Regular cardiac myocyte (primary cell): Measurements from ENCODE around the gene TRIM5. TPM values are rescaled to one million over a fixed set of nuclear protein-coding genes. Genes with fewer than 3 reads are reported as not detected.

Source experiments
- total RNA-seq: library from RNA; depleted of rRNA; stranded (reverse); fragments of >200 nt; gene quantifications from 2 replicates; pipeline ENCODE4 v1.2.3, GENCODE V29; 2014

The TRIM5 gene
- total RNA-seq: 42.2 and 49.3 TPM in 2 replicates

GRCh38 chr11:5684646-5685362 is at the start of gene TRIM5:
Gene TRIM5, minus strand, starts transcription at chr11:5685074. Its CDS starts 4,897 bp downstream, at chr11:5680177.

GRCh38 chr11:5689551-5689983 is 4.7 kb upstream of the TRIM5 start, which contains the start of gene TRIM22:
Gene TRIM22, plus strand, starts transcription at chr11:5689790. Its CDS starts 6,443 bp downstream, at chr11:5696233.

GRCh38 chr11:5624489-5625279 is 60.2 kb downstream of the TRIM5 start, which contains the start of gene TRIM34:
Gene TRIM34, plus strand, starts transcription at chr11:5625001. Its CDS starts 7,331 bp downstream, at chr11:5632332.

Other genes with a start within 250 kb of the TRIM5 start
- 0.28 TPM in 1 of 2 replicates, not detected in the other for gene OR51I1, start 243.6 kb downstream of the TRIM5 start, total RNA-seq
- not detected in 2 replicates for gene OR51I2, start 235.8 kb downstream of the TRIM5 start, total RNA-seq
- gene OR52D1, start 196.4 kb downstream of the TRIM5 start, total RNA-seq: not detected in 2 replicates
- gene UBQLN3, start 175.1 kb downstream of the TRIM5 start, total RNA-seq: not detected in 2 replicates
- gene UBQLNL, start 168.4 kb downstream of the TRIM5 start, total RNA-seq: under 0.01 TPM in 1 of 2 replicates, not detected in the other
- 0.19 and 0.56 TPM in 2 replicates for gene OR52H1, start 136.5 kb downstream of the TRIM5 start, total RNA-seq
- not detected in 2 replicates for gene OR52B6, start 104.2 kb downstream of the TRIM5 start, total RNA-seq
- 2.8 and 5.2 TPM in 2 replicates for gene TRIM6, start 88.4 kb downstream of the TRIM5 start, total RNA-seq
- gene TRIM34, start 60.1 kb downstream of the TRIM5 start, total RNA-seq: 8.6 and 13.2 TPM in 2 replicates
- 68.2 and 177 TPM in 2 replicates for gene TRIM22, start 4.7 kb upstream of the TRIM5 start, total RNA-seq
- not detected in 2 replicates for gene OR56B1, start 51.4 kb upstream of the TRIM5 start, total RNA-seq
- gene OR52N4, start 69.2 kb upstream of the TRIM5 start, total RNA-seq: not detected in 2 replicates
- not detected in 2 replicates for gene OR52N5, start 98.3 kb upstream of the TRIM5 start, total RNA-seq
- gene OR52N1, start 106.2 kb upstream of the TRIM5 start, total RNA-seq: not detected in 2 replicates
- gene OR52N2, start 123.8 kb upstream of the TRIM5 start, total RNA-seq: not detected in 2 replicates
- gene OR52E6, start 156.8 kb upstream of the TRIM5 start, total RNA-seq: not detected in 2 replicates
- not detected in 2 replicates for gene OR52E8, start 172.6 kb upstream of the TRIM5 start, total RNA-seq
- gene OR52E4, start 195.6 kb upstream of the TRIM5 start, total RNA-seq: not detected in 2 replicates
- gene OR52E5, start 208.1 kb upstream of the TRIM5 start, total RNA-seq: not detected in 2 replicates